HUES48 (cell line): ENCODE results near the gene PLIN5.
"Not testable (repeated sequence)": the region's sequence is repeated elsewhere in the genome, so short reads cannot be mapped to it uniquely, and the experiment has no call there.

Experiments used
- H3K27ac ChIP-seq: one replicate; pipeline ENCODE4 v1.7.0; 2013; ENCODE audit warnings: low read depth, low read length, inconsistent platforms
- H3K27me3 ChIP-seq: 2 replicates; pipeline ENCODE4 v1.6.1; 2013; ENCODE audit warnings: mild to moderate bottlenecking, low read length; ENCODE audit not compliant: control insufficient read depth, insufficient read depth
- H3K36me3 ChIP-seq: 2 replicates; pipeline ENCODE4 v1.6.1; 2013; ENCODE audit warnings: low read length; ENCODE audit not compliant: control insufficient read depth, insufficient read depth
- H3K4me1 ChIP-seq: 2 replicates; pipeline ENCODE4 v1.6.1; 2013; ENCODE audit warnings: mild to moderate bottlenecking, low read length; ENCODE audit not compliant: control insufficient read depth, insufficient read depth
- H3K4me3 ChIP-seq: 2 replicates; pipeline ENCODE4 v1.5.1; 2013; ENCODE audit warnings: mild to moderate bottlenecking, low read depth, low read length
- H3K9ac ChIP-seq: 2 replicates; pipeline ENCODE4 v1.6.1; 2013; ENCODE audit warnings: mild to moderate bottlenecking, low read depth, low read length, moderate library complexity
- H3K9me3 ChIP-seq: 2 replicates; pipeline ENCODE4 v1.6.1; 2013; ENCODE audit warnings: low read length; ENCODE audit not compliant: control insufficient read depth, insufficient read depth

Gene PLIN5

GRCh38 chr19:4527377-4527776, 7.6 kb downstream of the PLIN5 start:
- H3K9me3 ChIP-seq, result not testable (repeated sequence)

DNA sequence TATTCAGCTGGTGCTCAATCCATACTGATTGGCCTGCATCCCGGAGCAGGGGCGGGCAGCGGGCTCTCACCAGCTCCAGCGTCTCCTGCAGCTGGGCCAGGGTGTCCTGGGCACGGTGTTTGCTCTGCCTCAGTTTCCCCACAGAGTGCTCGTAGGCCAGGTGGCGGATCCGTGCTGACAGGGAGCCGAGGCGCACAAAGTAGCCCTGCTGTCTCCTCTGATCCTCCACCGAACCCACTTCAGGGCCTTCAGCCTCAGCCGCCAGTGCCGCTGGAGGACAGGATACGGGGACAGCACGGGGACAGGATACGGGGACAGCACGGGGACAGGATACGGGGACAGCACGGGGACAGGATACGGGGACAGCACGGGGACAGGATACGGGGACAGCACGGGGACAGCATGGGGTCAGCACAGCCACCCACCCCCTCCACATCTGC, 9.4 kb downstream of the PLIN5 start:
- Histone ChIP-seq H3K4me1 (no peaks in the 10 kb centered on the region), H3K4me3 (no peak overlapping the region), H3K9ac (no peak overlapping the region), H3K27me3 (peaks cover 6% of the 10 kb centered on the region), H3K27ac (no peak overlapping the region), H3K36me3 (no peaks in the 10 kb centered on the region), H3K9me3 (no peaks in the 10 kb centered on the region)

More at GRCh38 chr19:4527377-4527776, 7.6 kb downstream of the PLIN5 start:
- not testable (repeated sequence) for H3K27me3 ChIP-seq, H3K27ac ChIP-seq, H3K9ac ChIP-seq, H3K36me3 ChIP-seq, H3K4me1 ChIP-seq, H3K4me3 ChIP-seq

- Histone ChIP-seq H3K4me1 (no peaks in the 10 kb centered on the region), H3K27ac (no peak overlapping the region), H3K9me3 (no peaks in the 10 kb centered on the region), H3K4me3 (no peak overlapping the region), H3K36me3 (no peaks in the 10 kb centered on the region), H3K27me3 (peaks cover 6% of the 10 kb centered on the region), H3K9ac (no peak overlapping the region)
Measured at GRCh38 chr19:4524808-4525562, 10.0 kb downstream of the PLIN5 start.

DNA sequence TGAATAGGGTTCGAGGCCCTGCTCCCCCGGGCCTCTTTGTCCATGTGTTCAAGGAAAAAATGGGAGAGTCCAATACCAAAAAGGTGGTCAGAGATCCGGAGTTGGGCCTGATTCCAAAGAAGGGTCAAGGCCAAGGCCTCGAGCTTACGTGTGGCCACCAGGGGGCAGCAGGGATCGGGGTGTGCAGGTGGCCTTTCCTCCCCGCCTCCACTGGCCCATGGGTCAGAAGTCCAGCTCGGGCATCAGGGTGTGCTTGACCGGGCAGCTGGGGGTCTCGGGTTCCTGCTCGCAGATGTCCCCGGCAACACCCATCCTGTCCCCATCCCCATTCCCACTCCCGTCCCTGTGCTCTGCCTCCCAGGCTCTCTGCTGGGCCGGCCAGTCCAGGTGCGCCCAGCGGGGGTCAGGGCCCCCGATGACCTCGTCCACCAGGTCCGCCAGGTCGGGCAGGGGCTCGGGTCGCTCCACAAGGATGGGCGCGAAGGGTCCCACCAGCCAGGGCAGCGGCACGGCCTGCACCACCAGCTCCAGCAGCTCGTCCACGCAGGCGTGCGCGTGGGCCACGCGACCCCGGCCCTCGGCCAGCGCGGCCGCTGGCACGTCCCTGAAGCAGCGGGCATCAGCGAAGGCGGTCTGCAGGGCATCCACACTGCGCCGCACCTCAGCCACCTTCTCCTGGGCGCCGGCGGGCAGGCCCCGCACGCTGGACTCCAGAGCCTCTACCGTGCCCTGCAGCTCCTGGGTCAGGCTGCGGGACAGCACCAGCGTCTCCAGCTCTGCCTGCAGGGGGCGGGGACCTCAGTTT, 11.5 kb downstream of the PLIN5 start:
- Histone ChIP-seq H3K36me3 (no peaks in the 10 kb centered on the region), H3K4me1 (no peaks in the 10 kb centered on the region), H3K4me3 (no peak overlapping the region), H3K27ac (no peak overlapping the region), H3K27me3 (peaks cover 6% of the 10 kb centered on the region), H3K9me3 (no peaks in the 10 kb centered on the region), H3K9ac (no peak overlapping the region)

GRCh38 chr19:4522291-4523002, 12.6 kb downstream of the PLIN5 start:
- H3K4me1 ChIP-seq, result no peaks in the 10 kb centered on the region
- no peak overlapping the region for H3K27ac ChIP-seq
- H3K9me3 ChIP-seq, result no peaks in the 10 kb centered on the region
- no peaks in the 10 kb centered on the region for H3K36me3 ChIP-seq
- no peak overlapping the region for H3K9ac ChIP-seq
- H3K27me3 ChIP-seq, result peaks cover 14% of the 10 kb centered on the region
- H3K4me3 ChIP-seq, result no peak overlapping the region

DNA sequence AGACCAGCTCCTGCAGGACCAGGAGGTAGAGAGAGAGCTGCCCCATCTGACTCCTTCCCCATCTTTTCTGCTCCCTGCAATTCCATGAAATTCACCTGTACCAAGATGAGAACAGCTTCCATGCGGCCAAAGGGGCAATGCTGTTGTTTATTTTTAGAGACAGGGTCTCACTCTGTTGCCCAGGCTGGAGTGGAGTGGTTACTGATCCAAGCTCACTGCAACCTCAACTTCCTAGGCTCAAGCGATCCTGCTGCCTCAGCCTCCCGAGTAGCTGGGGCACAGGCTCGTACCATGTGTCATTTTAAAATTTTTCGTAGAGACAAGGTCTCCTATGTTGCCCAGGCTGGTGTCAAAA, 13.2 kb downstream of the PLIN5 start:
- Histone ChIP-seq H3K4me1 (no peaks in the 10 kb centered on the region), H3K36me3 (no peaks in the 10 kb centered on the region), H3K9ac (no peak overlapping the region), H3K27ac (no peak overlapping the region), H3K27me3 (peaks cover 14% of the 10 kb centered on the region), H3K9me3 (no peaks in the 10 kb centered on the region), H3K4me3 (no peak overlapping the region)

DNA sequence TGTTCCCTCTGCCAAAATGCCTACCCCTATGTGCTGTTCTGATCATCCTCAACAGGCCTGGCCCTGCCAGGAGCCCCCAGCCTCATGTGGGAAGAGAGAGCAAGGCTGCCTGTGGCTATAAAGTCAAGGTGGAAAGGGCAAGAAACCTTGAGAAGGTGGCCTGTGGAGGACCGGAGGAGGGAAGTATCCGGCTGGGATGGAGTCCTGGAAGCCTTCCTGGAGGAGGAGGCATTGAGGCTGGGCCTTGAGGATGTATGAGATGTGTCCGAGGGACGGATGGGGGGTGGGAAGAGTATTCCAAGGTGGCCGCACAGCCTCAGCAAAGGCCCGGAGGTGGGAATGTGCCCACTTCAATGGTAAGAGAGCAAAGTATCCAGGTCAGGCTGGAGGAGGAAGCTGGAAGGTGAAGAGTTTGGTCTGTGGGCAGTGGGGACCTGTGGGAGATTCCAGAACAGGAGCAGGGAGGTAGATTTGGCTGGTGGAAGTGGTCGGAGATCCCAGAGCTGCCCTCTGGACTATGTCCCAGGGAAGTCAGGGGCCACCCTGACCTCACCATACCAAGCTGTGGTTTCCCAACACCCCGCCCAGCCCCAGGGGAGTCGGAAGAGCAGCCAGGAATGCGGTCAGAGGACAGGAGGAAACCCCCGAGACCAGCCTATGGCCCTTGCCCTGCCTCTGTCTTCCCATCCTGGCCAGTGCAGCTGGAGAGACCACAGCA, 13.7 kb downstream of the PLIN5 start:
- no peak overlapping the region for H3K27ac ChIP-seq
- H3K9me3 ChIP-seq, result no peaks in the 10 kb centered on the region
- no peak overlapping the region for H3K4me3 ChIP-seq
- peaks cover 14% of the 10 kb centered on the region for H3K27me3 ChIP-seq
- H3K36me3 ChIP-seq, result no peaks in the 10 kb centered on the region
- no peaks in the 10 kb centered on the region for H3K4me1 ChIP-seq
- no peak overlapping the region for H3K9ac ChIP-seq

DNA sequence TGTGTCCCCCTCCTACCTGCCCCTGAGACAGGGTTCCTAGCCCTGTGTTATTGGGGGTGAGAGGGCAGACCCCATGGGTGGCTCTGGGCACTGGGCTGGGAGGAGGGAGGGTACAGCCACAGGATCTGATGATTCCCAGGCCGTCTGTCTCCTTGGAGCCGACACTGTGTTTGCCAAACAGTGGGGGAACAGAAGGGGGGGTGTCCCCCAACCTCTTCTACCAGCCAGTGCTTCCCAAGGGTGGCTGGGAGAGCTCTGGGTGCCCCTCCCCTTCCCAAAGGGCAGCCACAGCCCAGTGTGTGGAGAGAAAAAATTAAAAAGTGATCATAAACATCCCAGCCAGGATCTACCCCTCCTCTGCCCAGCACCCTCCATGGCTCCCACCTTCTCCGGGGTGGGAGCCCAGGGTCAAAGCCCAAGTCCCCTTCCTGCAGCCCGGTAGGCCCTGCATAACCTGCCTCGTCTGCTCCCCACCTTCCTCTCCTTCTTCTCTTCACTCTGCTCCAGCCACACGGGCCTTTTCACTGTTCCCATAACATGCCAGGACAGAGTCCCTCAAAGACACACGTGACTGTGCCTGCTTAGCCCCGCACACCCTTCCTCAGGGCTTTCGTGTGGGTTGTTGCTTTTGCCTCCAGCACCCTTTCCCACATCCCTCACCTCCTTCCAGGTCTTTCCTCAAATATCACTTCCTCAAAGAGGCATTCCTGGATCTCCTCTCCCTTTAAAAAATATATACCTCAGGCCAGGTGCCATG, 15.3 kb downstream of the PLIN5 start:
- no peak overlapping the region for H3K27ac ChIP-seq
- H3K9me3 ChIP-seq, result no peaks in the 10 kb centered on the region
- no peak overlapping the region for H3K4me3 ChIP-seq
- no peaks in the 10 kb centered on the region for H3K4me1 ChIP-seq
- H3K36me3 ChIP-seq, result no peaks in the 10 kb centered on the region
- H3K27me3 ChIP-seq, result peaks cover 14% of the 10 kb centered on the region
- H3K9ac ChIP-seq, result no peak overlapping the region

DNA sequence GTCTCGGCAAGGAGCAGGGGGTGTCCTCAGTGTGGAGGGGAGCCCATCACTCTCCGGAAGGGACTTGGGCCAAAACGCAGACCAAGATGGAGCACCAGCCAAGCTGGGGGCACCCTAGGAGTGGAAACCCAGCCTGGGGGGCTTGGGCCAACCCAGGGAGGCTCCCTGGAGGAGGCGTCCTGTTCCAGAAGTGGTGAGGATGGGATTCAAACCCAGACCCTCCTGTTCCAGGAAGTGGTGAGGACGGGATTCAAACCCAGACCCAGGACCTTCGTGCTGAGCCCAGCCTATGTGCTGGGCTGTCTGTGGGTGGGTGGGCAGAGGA, 15.9 kb downstream of the PLIN5 start:
- peaks cover 15% of the 10 kb centered on the region for H3K27me3 ChIP-seq
- no peak overlapping the region for H3K9ac ChIP-seq
- H3K36me3 ChIP-seq, result no peaks in the 10 kb centered on the region
- H3K4me1 ChIP-seq, result no peaks in the 10 kb centered on the region
- no peaks in the 10 kb centered on the region for H3K9me3 ChIP-seq
- no peak overlapping the region for H3K27ac ChIP-seq
- H3K4me3 ChIP-seq, result no peak overlapping the region
